ENCODE results near the gene ROM1.
A peak's percentile ranks its signal among the peaks of the same experiment; 100 is the strongest.
"Not testable (repeated sequence)": the region's sequence is repeated elsewhere in the genome, so short reads cannot be mapped to it uniquely, and the experiment has no call there.

The ROM1 gene

DNA sequence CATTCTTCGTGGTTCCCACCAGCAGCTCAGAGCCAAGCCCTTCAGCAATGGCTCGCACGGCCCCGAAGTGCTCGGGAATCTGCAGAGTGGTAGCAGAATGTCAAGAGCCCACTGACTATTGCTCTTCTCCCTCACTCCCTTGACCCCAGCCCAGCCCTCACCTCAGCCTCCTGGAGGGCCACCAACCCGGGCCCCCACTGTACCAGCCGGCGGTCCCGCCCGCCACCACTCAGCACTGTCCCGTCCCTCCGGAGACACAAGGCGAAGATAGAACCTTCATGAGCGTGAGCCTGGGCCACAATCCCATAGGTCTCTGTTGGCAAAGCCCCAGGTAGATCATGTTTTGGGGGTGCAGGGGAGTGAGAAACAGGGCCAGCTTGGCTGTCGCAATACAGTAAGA, 7.2 kb upstream of the ROM1 start:
- FAIRE-seq, result no peak
- DNase-seq (ENCODE audit: insufficient read length, low spot score), result no peak
- TF ChIP-seq SPI1 (IDR thresholded peaks at IDR 0.05; ENCODE audit: low read depth, low read length), result no peak
- no peak for TF ChIP-seq PAX5 (IDR thresholded peaks at IDR 0.05; ENCODE audit: insufficient read depth, low read length, severe bottlenecking)
- TF ChIP-seq POLR2A (IDR thresholded peaks at IDR 0.05; ENCODE audit: low read depth, low read length), result no peak
- no peak for TF ChIP-seq TAF1 (IDR thresholded peaks at IDR 0.05; ENCODE audit: low read depth, low read length)

DNA sequence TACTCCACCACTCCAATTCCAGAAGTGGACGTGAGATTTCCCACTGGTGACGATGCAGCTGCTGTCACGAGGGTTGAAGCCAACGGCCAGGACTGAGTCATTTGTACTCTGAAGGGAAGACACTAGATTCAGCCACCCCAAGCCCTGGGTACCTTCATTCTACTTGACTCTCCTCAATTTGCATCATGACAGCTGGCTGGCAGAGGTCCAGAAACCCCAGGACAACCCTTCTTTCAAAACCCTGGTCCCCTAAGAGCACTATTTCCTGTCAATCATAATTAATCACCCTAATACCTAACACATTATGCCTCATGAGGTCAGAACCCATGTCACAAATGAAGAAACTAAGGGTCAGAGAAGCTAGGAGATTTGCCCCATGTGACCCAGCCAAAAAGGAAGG, 5.3 kb upstream of the ROM1 start:
- DNase-seq (ENCODE audit: insufficient read length, low spot score) (no peak), FAIRE-seq (no peak)
- no peak for TF ChIP-seq POLR2A (IDR thresholded peaks at IDR 0.05; ENCODE audit: low read depth, low read length)
- TF ChIP-seq SPI1 (IDR thresholded peaks at IDR 0.05; ENCODE audit: low read depth, low read length), result no peak
- TF ChIP-seq POLR2AphosphoS5 (IDR thresholded peaks at IDR 0.05; ENCODE audit: low read depth, low read length), result no peak
- TF ChIP-seq POU2F2 (IDR thresholded peaks at IDR 0.05; ENCODE audit: low read depth, low read length), result no peak
- TF ChIP-seq PAX5 (IDR thresholded peaks at IDR 0.05; ENCODE audit: insufficient read depth, low read length, severe bottlenecking), result no peak
- TF ChIP-seq TAF1 (IDR thresholded peaks at IDR 0.05; ENCODE audit: low read depth, low read length), result no peak

DNA sequence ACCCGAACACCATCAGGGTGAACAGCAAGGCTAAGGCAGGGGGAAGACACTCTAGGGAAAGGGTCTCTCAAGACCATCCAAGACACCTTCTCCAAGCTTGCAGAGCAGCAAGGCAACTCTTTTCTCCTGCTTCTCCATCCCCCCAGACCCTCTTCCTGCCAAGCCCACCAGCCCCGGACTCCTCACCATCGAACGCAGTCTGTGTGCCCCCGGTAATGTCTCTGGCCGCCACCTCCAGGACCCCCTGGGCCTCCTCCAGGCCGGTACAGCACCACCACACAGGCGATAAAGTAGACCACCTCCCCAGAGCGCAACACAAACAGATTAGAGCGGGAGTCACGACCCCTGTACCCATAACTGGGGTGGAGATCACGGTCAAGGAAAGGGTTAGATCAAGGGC, 4.3 kb upstream of the ROM1 start:
- no peak for TF ChIP-seq POLR2A (IDR thresholded peaks at IDR 0.05; ENCODE audit: low read depth, low read length)
- TF ChIP-seq PAX5 (IDR thresholded peaks at IDR 0.05; ENCODE audit: insufficient read depth, low read length, severe bottlenecking), result no peak
- TF ChIP-seq POU2F2 (IDR thresholded peaks at IDR 0.05; ENCODE audit: low read depth, low read length), result no peak
- no peak for TF ChIP-seq TAF1 (IDR thresholded peaks at IDR 0.05; ENCODE audit: low read depth, low read length)
- TF ChIP-seq POLR2AphosphoS5 (IDR thresholded peaks at IDR 0.05; ENCODE audit: low read depth, low read length), result no peak
- no peak for TF ChIP-seq SPI1 (IDR thresholded peaks at IDR 0.05; ENCODE audit: low read depth, low read length)
- DNase-seq (ENCODE audit: insufficient read length, low spot score) (no peak), FAIRE-seq (no peak)

DNA sequence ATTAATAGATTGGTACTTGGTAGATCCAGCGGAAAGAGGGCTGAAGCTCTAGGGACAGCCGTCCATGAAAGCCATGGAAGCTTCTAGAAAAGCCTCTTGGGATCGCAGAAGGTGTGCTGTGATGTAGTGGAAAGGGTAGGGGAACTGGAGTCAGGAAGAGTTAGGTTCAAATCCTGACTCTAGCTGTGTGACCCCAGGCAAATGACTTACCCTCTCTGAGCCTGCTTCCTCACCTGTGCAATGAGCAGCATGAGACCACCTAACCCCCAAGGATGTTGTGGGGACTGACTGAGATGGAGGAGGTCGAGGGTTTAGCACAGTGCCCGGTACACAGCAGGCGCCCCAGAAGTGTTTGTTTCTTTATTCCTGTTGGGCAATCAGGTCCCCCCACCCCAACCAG, 2.7 kb upstream of the ROM1 start:
- no peak for TF ChIP-seq PAX5 (IDR thresholded peaks at IDR 0.05; ENCODE audit: insufficient read depth, low read length, severe bottlenecking)
- no peak for TF ChIP-seq SPI1 (IDR thresholded peaks at IDR 0.05; ENCODE audit: low read depth, low read length)
- no peak for TF ChIP-seq POLR2AphosphoS5 (IDR thresholded peaks at IDR 0.05; ENCODE audit: low read depth, low read length)
- no peak for TF ChIP-seq POU2F2 (IDR thresholded peaks at IDR 0.05; ENCODE audit: low read depth, low read length)
- no peak for TF ChIP-seq TAF1 (IDR thresholded peaks at IDR 0.05; ENCODE audit: low read depth, low read length)
- no peak for TF ChIP-seq POLR2A (IDR thresholded peaks at IDR 0.05; ENCODE audit: low read depth, low read length)
- no peak for DNase-seq (ENCODE audit: insufficient read length, low spot score)
- FAIRE-seq, result no peak

DNA sequence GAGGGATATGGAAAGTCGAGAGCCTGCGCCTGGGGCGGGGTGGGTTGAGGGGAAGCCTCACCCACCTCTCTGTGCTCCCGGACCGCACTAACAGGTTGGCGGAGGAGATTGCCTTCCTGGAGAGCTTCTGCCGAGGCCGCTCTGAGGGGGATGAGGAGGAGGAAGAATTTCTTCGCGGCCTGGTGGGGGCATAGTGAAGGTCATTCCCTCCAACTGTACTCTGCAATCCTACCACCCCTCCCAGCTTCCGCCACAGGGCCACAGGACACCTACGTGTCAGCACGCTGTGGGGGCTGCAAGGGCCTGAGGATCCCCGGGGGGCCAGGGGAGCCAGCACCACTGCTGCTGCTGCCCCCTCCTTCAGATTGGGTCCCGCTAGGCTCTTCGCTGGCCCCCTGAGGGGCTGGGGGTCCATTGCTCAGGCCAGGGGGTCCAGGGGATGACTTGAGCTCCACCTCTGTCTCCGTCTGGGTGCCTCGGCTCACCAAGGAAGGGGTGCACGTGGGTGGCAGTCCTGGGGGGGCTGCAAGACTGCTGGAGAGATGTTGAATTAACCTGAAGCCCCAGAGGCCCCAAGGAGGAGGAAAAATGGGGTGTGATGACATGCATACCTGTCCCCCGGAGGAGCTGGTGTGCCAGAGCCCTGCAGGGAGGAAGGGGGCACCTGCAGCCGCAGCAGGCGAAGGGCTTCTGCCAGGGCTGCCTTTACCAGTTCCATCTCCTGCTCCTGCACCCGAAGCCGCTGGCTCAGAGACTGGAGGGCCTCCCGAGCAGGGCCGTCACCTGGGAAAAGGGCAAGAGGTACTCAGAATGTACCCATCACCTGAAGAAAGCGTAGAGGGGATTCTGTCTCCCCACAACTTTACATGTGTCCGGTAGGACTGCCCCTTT, 2.0 kb upstream of the ROM1 start:
- FAIRE-seq (peak; percentile 69), DNase-seq (ENCODE audit: insufficient read length, low spot score) (no peak)
- TF ChIP-seq TAF1 (IDR thresholded peaks at IDR 0.05; ENCODE audit: low read depth, low read length), result no peak

DNA sequence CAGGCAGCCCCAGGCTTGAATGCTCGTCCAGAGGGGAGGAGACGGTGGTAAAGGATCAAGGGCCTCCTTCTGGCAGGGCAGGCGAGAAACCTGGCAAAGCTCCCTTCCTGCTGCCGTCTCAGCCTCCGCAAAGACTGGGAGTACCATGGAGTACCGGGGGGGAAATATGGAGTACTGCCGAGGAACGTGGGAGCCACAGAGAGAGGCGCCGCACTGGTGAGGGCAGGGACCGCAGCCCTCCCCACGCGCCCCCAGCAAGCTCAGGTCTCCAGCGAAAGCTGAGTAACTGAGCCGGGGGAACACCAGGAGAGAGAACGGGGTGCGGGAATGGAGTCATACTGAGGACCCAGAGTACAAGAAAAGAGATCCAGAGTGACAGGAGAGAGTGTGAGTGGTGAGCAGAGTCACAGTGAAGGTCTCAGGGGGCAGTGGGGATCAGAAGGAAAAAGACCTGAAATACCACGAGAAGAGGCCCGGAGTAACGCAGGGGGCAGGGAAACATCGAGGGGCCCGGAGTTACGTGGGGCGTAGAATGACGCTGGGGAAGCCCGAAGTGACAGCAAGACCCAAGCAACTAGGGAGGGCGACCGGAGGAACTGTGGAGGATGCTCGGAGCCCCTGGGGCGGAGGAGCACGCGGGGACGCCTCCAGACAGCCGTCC, 1.2 kb upstream of the ROM1 start:
- TF ChIP-seq POU2F2 (IDR thresholded peaks at IDR 0.05; ENCODE audit: low read depth, low read length) (no peak), TAF1 (IDR thresholded peaks at IDR 0.05; ENCODE audit: low read depth, low read length) (peak; percentile 58), POLR2A (IDR thresholded peaks at IDR 0.05; ENCODE audit: low read depth, low read length) (peak; percentile 33)
- DNase-seq (ENCODE audit: insufficient read length, low spot score) (peak; percentile 66), FAIRE-seq (peak; percentile 55)

DNA sequence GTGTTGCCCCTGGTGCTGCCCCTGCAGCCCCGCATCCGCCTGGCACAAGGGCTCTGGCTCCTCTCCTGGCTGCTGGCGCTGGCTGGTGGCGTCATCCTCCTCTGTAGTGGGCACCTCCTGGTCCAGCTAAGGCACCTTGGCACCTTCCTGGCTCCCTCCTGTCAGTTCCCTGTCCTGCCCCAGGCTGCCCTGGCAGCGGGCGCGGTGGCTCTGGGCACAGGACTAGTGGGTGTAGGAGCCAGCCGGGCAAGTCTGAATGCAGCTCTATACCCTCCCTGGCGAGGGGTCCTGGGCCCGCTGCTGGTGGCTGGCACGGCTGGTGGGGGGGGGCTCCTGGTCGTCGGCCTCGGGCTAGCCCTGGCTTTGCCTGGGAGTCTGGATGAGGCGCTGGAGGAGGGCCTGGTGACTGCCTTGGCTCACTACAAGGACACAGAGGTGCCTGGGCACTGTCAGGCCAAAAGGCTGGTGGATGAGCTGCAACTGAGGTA, 278 bp downstream of the ROM1 start:
- FAIRE-seq (no peak), DNase-seq (ENCODE audit: insufficient read length, low spot score) (no peak)
- TF ChIP-seq POLR2A (IDR thresholded peaks at IDR 0.05; ENCODE audit: low read depth, low read length) (no peak), PAX5 (IDR thresholded peaks at IDR 0.05; ENCODE audit: insufficient read depth, low read length, severe bottlenecking) (no peak), POU2F2 (IDR thresholded peaks at IDR 0.05; ENCODE audit: low read depth, low read length) (no peak), TAF1 (IDR thresholded peaks at IDR 0.05; ENCODE audit: low read depth, low read length) (no peak), SPI1 (IDR thresholded peaks at IDR 0.05; ENCODE audit: low read depth, low read length) (no peak), POLR2AphosphoS5 (IDR thresholded peaks at IDR 0.05; ENCODE audit: low read depth, low read length) (0 out of 2 replicates have a peak, but pooled peaks have one; percentile 34)

DNA sequence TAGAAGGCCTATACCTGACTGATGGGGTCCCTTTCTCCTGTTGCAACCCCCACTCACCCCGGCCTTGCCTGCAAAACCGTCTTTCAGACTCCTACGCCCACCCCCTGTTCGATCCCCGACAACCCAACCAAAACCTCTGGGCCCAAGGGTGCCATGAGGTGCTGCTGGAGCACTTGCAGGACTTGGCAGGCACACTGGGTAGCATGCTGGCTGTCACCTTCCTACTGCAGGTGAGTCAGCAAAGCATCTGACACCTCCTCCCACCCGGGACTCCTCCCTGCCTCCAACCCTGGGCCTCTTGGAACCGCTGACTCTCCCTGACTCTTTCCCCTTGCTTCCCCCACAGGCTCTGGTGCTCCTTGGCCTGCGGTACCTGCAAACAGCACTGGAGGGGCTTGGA, 1.2 kb downstream of the ROM1 start:
- no peak for DNase-seq (ENCODE audit: insufficient read length, low spot score)
- no peak for FAIRE-seq
- TF ChIP-seq TAF1 (IDR thresholded peaks at IDR 0.05; ENCODE audit: low read depth, low read length) (no peak), PAX5 (IDR thresholded peaks at IDR 0.05; ENCODE audit: insufficient read depth, low read length, severe bottlenecking) (no peak), POLR2A (IDR thresholded peaks at IDR 0.05; ENCODE audit: low read depth, low read length) (no peak), SPI1 (IDR thresholded peaks at IDR 0.05; ENCODE audit: low read depth, low read length) (no peak), POU2F2 (IDR thresholded peaks at IDR 0.05; ENCODE audit: low read depth, low read length) (no peak), POLR2AphosphoS5 (IDR thresholded peaks at IDR 0.05; ENCODE audit: low read depth, low read length) (no peak)

DNA sequence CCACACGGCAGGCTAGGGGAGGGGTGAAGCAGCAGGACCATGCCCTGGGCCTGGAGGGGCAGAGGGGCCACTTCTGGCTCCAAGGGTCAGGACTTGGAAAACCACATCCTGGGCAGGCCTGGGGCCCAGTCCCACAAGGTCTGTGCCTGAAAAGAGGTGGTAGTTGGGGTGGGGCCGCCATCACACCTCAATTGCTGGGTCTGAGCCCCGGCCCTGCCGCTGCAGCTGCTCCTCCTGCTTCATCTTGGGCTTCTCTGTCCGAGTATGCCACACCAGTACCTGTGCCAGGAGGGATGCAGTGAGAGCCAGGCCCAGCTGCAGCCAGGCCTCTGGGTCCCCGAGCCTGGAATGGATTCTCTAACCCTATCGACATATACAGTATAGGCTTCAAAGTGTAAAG, 2.5 kb downstream of the ROM1 start:
- TF ChIP-seq POLR2AphosphoS5 (IDR thresholded peaks at IDR 0.05; ENCODE audit: low read depth, low read length) (no peak), POU2F2 (IDR thresholded peaks at IDR 0.05; ENCODE audit: low read depth, low read length) (no peak), POLR2A (IDR thresholded peaks at IDR 0.05; ENCODE audit: low read depth, low read length) (no peak), PAX5 (IDR thresholded peaks at IDR 0.05; ENCODE audit: insufficient read depth, low read length, severe bottlenecking) (no peak), SPI1 (IDR thresholded peaks at IDR 0.05; ENCODE audit: low read depth, low read length) (no peak), TAF1 (IDR thresholded peaks at IDR 0.05; ENCODE audit: low read depth, low read length) (no peak)
- no peak for DNase-seq (ENCODE audit: insufficient read length, low spot score)
- FAIRE-seq, result no peak

DNA sequence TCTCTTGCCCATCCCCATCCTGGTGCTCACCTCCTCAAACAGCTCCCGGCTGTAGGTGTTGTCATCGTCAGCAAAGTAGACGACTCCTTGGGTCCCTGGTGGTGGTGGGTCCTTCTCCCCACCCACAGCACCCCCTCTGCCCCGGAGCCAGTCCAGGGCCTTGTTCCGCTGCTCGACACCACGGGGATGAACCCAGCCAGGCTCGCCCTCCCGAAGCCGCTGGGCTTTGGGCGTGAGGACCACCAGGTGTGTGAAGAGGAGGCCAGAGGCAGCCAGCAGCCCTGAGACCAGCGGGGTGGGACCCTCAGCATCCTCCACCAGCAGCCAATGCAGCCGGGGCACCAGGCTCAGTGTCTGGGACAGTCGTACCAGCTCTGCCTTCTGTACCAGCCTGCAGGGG, 3.9 kb downstream of the ROM1 start:
- DNase-seq (ENCODE audit: insufficient read length, low spot score); FAIRE-seq: not testable (repeated sequence)
